Ammon's horn (tissue), 1 donor: ENCODE results near the gene TAS2R43.
"Not testable (repeated sequence)": the region's sequence is repeated elsewhere in the genome, so short reads cannot be mapped to it uniquely, and the experiment has no call there.

Experiments
- DNase-seq: peaks from one replicate; pipeline ENCODE4 v3.0.0-alpha.2; 2016; ENCODE audit warnings: low spot score

TAS2R43 gene

DNA sequence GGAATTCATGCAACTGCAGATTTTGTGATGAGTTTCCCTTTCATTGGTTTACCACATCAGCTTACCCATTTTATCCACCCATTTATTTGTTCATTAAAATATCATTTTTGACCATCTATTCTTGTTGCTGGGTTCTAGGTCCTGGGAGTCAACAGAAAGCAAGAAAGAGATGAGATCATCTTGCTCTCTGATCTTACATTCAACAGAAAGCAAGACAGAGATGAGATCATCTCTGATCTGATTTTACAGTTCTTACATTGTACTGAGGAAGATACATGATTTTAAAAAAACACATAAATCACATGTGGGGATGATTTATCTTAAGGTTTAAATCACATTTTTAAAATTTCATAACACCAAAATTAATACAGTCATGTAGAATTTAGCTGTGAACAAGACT lies 32.3 kb downstream of the TAS2R43 start:
- no peak for DNase-seq

DNA sequence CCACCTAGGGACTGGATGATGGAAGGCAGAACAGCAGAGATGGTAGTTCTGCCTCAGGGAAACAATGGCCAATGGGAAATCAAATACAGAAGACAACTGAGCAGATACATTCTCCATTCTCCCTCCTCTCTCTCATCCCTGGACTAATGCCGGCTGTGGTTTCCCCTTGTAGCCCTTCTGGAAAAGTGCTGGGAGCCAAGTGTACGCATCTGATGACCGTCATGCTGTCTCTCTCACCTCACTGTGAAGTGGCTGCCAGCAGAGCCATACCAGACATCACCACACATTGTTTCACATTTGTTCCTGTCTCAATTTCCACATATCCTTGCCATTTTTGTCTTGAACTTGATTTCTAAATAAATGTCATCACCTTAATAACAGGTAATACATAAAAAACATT lies 33.1 kb downstream of the TAS2R43 start:
- DNase-seq: no peak

DNA sequence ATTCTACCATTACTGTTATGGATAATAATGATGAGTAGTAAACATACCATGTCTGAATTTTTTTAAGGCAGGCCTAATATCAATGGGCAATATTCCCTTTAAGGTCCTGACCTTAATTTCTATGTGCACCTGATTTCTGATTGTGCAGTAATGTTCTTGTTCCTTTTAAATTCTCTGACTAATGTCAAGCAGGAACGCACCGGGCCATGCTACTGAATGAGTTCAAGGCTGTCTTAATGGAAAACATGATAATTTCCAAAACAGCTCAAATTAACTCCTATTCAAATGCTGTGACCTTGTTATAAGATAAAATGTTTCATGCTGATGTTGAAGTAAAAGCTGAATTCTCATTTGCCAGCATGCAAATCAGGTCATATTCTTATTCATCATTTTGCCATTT lies 36.8 kb downstream of the TAS2R43 start:
- no peak for DNase-seq

DNA sequence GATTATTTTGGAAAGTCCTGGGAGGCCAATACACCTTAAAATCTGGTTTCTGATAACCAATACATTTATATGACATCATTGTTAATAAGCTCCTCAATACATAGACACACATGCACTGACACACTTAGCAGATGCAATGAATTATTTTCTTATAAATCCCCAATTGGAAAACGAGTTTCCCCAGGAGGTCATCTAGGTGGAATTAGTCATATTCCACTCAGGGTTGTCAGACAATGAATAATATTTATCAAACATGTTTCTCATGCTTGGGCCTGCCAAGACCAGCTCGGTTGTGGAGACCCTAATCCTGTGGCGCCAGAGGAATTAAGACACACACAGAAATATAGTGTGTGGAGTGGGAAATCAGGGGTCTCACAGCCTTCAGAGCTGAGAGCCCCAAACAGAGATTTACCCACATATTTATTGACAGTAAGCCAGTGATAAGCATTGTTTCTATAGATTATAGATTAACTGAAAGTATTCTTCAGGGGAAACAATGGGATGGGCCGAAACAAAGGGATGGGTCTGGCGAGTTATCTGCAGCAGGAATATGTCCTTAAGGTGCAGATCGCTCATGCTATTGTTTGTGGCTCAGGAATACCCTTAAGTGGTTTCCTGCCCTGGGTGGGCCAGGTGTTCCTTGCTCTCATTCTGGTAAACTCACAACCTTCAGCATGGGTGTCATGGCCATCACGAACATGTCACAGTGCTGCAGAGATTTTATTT lies 42.1 kb downstream of the TAS2R43 start:
- not testable (repeated sequence) for DNase-seq

DNA sequence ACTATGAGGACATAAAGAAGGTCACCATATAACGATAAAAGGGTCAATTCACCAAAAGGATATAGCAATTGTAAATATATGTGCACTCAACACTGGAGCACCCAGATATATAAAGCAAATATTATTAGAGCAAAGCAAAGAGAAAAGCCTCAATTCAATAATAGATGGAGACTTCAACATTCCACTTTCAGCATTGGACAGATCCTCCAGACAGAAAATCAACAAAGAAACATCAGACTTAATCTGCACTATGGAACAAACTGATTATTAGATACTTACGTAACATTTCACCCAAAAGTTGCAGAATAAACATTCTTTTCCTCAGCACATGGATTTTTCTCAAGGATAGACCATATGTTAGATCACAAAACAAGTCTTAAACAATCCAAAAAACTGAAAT lies 50.7 kb downstream of the TAS2R43 start:
- not testable (repeated sequence) for DNase-seq
